Peyer's patch (tissue), 4 donors: ENCODE measurements around the gene PYM1. TPM values are rescaled to one million over a fixed set of nuclear protein-coding genes. Genes with fewer than 3 reads are reported as not detected.
A peak's percentile ranks its signal among the peaks of the same experiment; 100 is the strongest.
"Not testable (repeated sequence)": the region's sequence is repeated elsewhere in the genome, so short reads cannot be mapped to it uniquely, and the experiment has no call there.

Experiments used
- DNase-seq, 3 donors: peaks; one replicate each; pipeline ENCODE4 v3.0.0-alpha.2; 2017 to 2019
- H3K27ac ChIP-seq, 4 donors: fragments of 200-600 bp; sonication (generic); one replicate each; pipeline ENCODE4 v1.5.1; 2016 to 2019
- H3K27me3 ChIP-seq, 2 donors: fragments of 200-600 bp; sonication (generic); one replicate each; pipeline ENCODE4 v1.5.1; 2019
- H3K36me3 ChIP-seq, 3 donors: fragments of 200-600 bp; sonication (generic); one replicate each; pipeline ENCODE4 v1.5.1; 2016 to 2019
- H3K4me1 ChIP-seq, 4 donors: fragments of 200-600 bp; sonication (generic); one replicate each; pipeline ENCODE4 v1.5.1; 2016 to 2019
- H3K4me3 ChIP-seq, 4 donors: fragments of 200-600 bp; sonication (generic); 1 replicate in 3 of 4; 2 replicates in 1 of 4; pipeline ENCODE4 v1.5.1; 2016 to 2019; ENCODE audit warnings: mild to moderate bottlenecking in 1 of 4
- H3K9me3 ChIP-seq, 4 donors: fragments of 200-600 bp; sonication (generic); one replicate each; pipeline ENCODE4 v1.5.1; 2016 to 2019; ENCODE audit warnings: mild to moderate bottlenecking in 1 of 4
- CTCF ChIP-seq, 6 experiments: fragments of 450-650 bp in 4 of 6; fragments of 200-600 bp in 2 of 6; sonication (generic) in 1 of 6; IDR thresholded peaks; one replicate each; pipeline ENCODE4 v1.5.1; 2017 to 2019; ENCODE audit warnings: antibody characterized with exemption in 6 of 6, mild to moderate bottlenecking in 3 of 6, moderate library complexity in 1 of 6
- POLR2A ChIP-seq, 2 donors: fragments of 450-650 bp; IDR thresholded peaks; one replicate each; pipeline ENCODE4 v1.5.1; 2017; ENCODE audit warnings: antibody characterized with exemption in 2 of 2, mild to moderate bottlenecking in 2 of 2, moderate library complexity in 2 of 2
- total RNA-seq, 4 donors: library from RNA; depleted of rRNA; stranded (reverse); fragments of >200 nt; gene quantifications; one replicate each; pipeline ENCODE4 v1.1.0, GENCODE V29; 2016

PYM1 gene
- total RNA-seq, 4 donors from 2014 or later: 49.1 to 63.7 (median 52.4) TPM

- H3K4me1 ChIP-seq: peaks cover 0 to 14% (median 2%) of the 10 kb centered on the region in 4 donors
- no peak overlapping the region for H3K27ac ChIP-seq
- H3K4me3 ChIP-seq: no peak overlapping the region
- no peak for DNase-seq
- no peak for TF ChIP-seq CTCF (IDR thresholded peaks at IDR 0.05)
- TF ChIP-seq POLR2A (IDR thresholded peaks at IDR 0.05): no peak
- no peaks in the 10 kb centered on the region for H3K27me3 ChIP-seq
- peaks cover 0 to 20% (median 0%) of the 10 kb centered on the region in 3 donors for H3K36me3 ChIP-seq
- no peaks in the 10 kb centered on the region for H3K9me3 ChIP-seq
Measured at GRCh38 chr12:55922126-55922525, 5.6 kb downstream of the PYM1 start.

- Histone ChIP-seq H3K4me1 (peaks cover 0 to 14% (median 2%) of the 10 kb centered on the region in 4 donors), H3K36me3 (peaks cover 0 to 31% (median 0%) of the 10 kb centered on the region in 3 donors)
- H3K9me3 ChIP-seq, H3K27me3 ChIP-seq, DNase-seq, H3K27ac ChIP-seq, H3K4me3 ChIP-seq: not testable (repeated sequence)
Measured at GRCh38 chr12:55919032-55919431, 8.7 kb downstream of the PYM1 start.

- Histone ChIP-seq H3K9me3 (no peaks in the 10 kb centered on the region), H3K27ac (no peak overlapping the region), H3K27me3 (no peaks in the 10 kb centered on the region), H3K4me3 (no peak overlapping the region), H3K36me3 (peaks cover 0 to 22% (median 0%) of the 10 kb centered on the region in 3 donors), H3K4me1 (peaks cover 0 to 14% (median 2%) of the 10 kb centered on the region in 4 donors)
- TF ChIP-seq POLR2A (IDR thresholded peaks at IDR 0.05): no peak
- TF ChIP-seq CTCF (IDR thresholded peaks at IDR 0.05): no peak
- no peak for DNase-seq
Measured at GRCh38 chr12:55915482-55915859, 12.2 kb downstream of the PYM1 start.

GRCh38 chr12:55912908-55913307, 14.8 kb downstream of the PYM1 start:
- Histone ChIP-seq H3K27me3 (no peaks in the 10 kb centered on the region), H3K4me1 (peaks cover 0 to 7% (median 2%) of the 10 kb centered on the region in 4 donors), H3K36me3 (peaks cover 0 to 22% (median 0%) of the 10 kb centered on the region in 3 donors), H3K27ac (no peak overlapping the region), H3K4me3 (no peak overlapping the region), H3K9me3 (no peaks in the 10 kb centered on the region)
- TF ChIP-seq CTCF (IDR thresholded peaks at IDR 0.05): no peak
- TF ChIP-seq POLR2A (IDR thresholded peaks at IDR 0.05): no peak
- DNase-seq: peak in 1 of 3 donors; percentile 14

- no peak for DNase-seq
- H3K9me3 ChIP-seq: no peaks in the 10 kb centered on the region
- H3K4me3 ChIP-seq: no peak overlapping the region
- no peak overlapping the region for H3K27ac ChIP-seq
- no peaks in the 10 kb centered on the region for H3K4me1 ChIP-seq
- TF ChIP-seq POLR2A (IDR thresholded peaks at IDR 0.05) (no peak), CTCF (IDR thresholded peaks at IDR 0.05) (no peak)
- no peaks in the 10 kb centered on the region for H3K27me3 ChIP-seq
- peaks cover 0 to 10% (median 0%) of the 10 kb centered on the region in 3 donors for H3K36me3 ChIP-seq
Measured at GRCh38 chr12:55909513-55909884, 18.2 kb downstream of the PYM1 start.

- H3K4me3 ChIP-seq: no peak overlapping the region
- peaks cover 0 to 9% (median 0%) of the 10 kb centered on the region in 3 donors for H3K36me3 ChIP-seq
- H3K27me3 ChIP-seq: no peaks in the 10 kb centered on the region
- no peak for DNase-seq
- no peaks in the 10 kb centered on the region for H3K4me1 ChIP-seq
- peak overlapping the region in 1 of 4 donors; percentile 2 for H3K27ac ChIP-seq
- no peaks in the 10 kb centered on the region for H3K9me3 ChIP-seq
- TF ChIP-seq POLR2A (IDR thresholded peaks at IDR 0.05) (no peak), CTCF (IDR thresholded peaks at IDR 0.05) (no peak)
Measured at GRCh38 chr12:55908726-55909512, 18.8 kb downstream of the PYM1 start.
